T47D (cell line): Measurements from ENCODE around the gene RPL36AL.
"Not testable (repeated sequence)": the region's sequence is repeated elsewhere in the genome, so short reads cannot be mapped to it uniquely, and the experiment has no call there.

Experiments
- DNase-seq, 2 experiments: peaks; one replicate each; pipeline versions ENCODE4 v3.0.0 to v3.0.0-alpha.2; 2011 to 2012; ENCODE audit warnings: low read depth in 1 of 2, low spot score in 1 of 2
- JUND ChIP-seq: IDR thresholded peaks from 2 replicates; pipeline ENCODE4 v1.6.1; 2012; ENCODE audit warnings: low read depth
- in situ Hi-C: cut with HindIII; loops from 2 replicates; pipeline ENCODE4 v1.10.0; 2016; ENCODE audit warnings: low sequenced_read_pairs, low pct_unique_long_range_greater_than_20kb

The RPL36AL gene

DNA sequence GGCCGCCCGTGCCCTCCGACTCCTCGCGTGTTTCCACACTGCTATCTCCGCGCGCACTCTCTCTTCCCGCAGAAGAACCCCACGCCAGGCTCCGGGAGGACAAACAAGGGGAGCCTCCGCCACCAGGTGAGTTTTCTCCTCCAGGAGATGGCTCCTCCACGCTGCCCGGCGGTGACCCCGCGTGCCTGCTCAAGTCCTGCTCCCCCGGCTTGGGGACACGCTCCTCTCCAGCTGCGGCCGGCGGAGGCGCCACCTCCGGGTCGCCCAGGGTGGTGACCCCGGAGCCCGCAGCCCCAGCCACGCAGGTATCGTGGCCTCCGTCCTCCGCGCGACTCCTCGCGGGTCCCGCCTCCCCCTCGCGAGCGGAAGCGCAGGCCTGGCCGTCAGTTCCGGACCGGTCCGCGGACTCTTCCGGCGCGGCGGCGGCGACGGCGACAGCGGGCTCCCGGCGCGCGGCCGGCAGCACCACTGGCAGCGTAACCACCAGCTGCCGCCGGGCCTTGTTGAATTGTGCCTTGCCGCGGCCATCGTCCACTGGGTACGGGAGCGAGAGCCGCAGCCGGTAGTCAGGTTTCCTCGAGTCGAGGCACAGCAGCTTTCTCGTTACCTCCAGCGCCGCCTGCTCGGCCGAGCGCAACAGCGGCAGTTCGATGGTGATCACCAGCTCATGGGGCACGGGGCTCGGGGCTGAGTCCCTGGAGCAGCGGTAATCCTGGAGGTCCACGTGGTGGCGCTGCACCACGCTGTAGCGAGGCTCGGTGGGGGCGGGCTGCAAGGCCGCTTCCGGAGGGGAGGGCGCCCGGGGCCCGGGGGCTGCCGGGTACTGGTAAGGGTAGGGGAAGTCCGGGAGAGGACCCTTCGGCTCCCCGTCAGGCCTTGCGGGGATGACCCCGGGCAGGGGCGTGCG lies 13.5 kb upstream of the RPL36AL start:
- TF ChIP-seq JUND = no peak
- in situ Hi-C loops = no loop called here
- DNase-seq = peak; percentile 87 to 96

DNA sequence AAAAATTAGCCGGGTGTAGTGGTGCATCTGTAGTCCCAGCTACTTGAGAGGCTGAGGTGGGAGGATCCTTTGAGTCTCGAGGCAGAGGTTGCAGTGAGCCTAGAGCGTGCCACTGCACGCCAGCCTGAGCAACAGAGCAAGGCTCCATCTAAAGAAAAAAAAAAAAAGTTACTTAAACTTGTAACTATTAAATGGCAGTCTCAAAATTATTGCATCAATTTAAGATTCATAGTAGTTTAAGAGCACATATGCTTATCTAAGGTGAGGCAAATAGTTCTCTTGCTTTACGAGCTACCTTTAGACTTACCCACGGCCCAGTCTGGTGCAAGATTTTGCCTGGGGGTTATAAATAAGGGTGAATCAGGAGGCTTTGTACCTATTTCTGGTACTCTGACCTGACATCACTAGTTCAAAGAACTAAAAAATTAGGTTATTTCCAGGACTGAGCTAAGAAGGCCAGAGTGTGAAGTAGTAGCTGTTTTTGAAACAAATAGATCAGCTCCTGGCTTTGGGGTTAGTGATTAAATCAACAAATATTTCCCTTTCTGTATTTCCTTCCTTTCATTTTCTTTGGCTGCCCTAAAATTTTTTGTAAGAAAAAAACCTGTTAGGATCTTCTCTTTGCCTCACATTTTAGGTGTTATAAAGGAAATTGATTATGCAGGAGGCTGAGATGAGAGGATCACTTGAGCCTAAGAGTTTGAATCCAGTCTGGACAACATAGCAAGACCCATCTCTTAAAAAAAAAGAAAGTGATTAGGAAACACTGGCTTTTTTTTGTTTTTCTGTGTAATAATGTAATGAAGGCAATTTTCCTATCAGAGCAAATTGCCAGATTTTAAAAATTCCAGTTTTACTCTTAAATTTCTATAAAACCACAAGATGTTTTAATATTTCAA lies 3.8 kb upstream of the RPL36AL start:
- TF ChIP-seq JUND = no peak
- in situ Hi-C loops = no loop called here
- DNase-seq = no peak

DNA sequence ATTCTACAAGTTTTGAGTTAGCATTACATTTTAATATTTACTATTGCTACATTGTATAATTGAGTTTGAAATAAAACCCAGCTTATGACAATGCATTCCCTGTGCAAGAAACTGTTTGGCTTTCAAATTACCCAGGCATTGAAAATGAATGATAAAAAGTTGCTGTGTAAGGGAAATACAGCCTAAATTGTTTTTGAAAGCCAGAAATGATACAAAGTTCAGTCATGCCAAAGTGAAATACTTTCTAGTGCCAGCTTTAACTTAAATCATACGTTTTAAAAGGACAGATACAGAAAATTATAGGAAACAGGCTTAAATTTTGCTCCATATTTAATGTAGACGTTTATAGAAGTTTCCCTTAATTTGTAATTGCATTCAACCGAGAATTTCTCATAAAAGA lies 3.0 kb upstream of the RPL36AL start:
- in situ Hi-C loops = no loop called here
- no peak for DNase-seq
- no peak for TF ChIP-seq JUND

DNA sequence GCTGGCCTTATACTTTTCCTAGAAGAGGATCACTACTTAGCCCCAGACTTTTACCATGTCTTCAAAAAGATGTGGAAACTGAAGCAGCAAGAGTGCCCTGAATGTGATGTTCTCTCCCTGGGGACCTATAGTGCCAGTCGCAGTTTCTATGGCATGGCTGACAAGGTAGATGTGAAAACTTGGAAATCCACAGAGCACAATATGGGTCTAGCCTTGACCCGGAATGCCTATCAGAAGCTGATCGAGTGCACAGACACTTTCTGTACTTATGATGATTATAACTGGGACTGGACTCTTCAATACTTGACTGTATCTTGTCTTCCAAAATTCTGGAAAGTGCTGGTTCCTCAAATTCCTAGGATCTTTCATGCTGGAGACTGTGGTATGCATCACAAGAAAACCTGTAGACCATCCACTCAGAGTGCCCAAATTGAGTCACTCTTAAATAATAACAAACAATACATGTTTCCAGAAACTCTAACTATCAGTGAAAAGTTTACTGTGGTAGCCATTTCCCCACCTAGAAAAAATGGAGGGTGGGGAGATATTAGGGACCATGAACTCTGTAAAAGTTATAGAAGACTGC lies 1.7 kb upstream of the RPL36AL start:
- TF ChIP-seq JUND = no peak
- in situ Hi-C loops = no loop called here
- DNase-seq = no peak

DNA sequence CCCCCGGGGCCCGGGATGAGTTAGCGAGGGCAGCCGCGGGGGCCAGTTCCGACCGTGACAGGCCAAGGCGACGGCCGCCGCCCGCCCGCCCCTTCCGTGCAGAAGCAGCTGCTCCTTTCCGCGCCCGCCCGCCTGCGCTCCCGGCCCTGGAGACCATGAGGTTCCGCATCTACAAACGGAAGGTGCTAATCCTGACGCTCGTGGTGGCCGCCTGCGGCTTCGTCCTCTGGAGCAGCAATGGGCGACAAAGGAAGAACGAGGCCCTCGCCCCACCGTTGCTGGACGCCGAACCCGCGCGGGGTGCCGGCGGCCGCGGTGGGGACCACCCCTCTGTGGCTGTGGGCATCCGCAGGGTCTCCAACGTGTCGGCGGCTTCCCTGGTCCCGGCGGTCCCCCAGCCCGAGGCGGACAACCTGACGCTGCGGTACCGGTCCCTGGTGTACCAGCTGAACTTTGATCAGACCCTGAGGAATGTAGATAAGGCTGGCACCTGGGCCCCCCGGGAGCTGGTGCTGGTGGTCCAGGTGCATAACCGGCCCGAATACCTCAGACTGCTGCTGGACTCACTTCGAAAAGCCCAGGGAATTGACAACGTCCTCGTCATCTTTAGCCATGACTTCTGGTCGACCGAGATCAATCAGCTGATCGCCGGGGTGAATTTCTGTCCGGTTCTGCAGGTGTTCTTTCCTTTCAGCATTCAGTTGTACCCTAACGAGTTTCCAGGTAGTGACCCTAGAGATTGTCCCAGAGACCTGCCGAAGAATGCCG lies 872 bp upstream of the RPL36AL start:
- DNase-seq = peak in 1 of 2 experiments; percentile 60
- TF ChIP-seq JUND = no peak
- in situ Hi-C loops = no loop called here

DNA sequence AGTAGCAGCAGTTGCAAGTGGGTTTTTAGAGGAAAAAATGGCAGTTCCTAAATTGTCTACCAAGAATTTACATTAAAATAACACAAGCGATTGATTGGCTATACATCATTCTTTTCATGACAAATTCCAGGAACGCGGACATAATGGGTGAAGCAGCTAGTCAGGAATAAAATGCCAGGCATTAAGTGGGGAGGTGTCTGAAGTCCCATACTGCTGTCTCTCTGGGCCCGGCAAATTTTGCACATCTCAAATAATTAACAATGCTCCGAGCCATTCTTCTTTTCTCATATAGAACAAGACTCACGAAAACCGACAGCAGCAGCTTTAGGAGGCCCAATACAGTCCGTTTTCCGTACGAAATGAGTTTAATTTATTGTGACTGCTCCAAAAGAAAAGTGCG lies 696 bp downstream of the RPL36AL start:
- DNase-seq = no peak
- in situ Hi-C loops = no loop called here
- TF ChIP-seq JUND = no peak

DNA sequence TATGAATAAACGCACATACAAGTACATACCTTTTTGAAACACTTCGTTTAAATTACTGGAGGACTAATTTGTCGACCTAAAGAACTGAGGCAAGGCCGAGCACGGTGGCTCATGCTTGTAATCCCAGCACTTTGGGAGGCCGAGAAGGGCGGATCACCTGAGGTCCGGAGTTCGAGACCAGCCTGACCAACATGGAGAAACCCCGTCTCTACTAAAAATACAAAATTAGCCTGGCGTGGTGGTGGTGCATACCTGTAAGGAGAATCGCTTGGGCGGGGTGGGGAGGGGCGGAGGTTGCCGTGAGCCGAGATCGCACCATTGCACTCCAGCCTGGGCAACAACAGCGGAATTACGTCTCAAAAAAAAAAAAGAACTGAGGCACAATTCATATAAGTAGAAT lies 1.2 kb downstream of the RPL36AL start:
- in situ Hi-C loops, DNase-seq: not testable (repeated sequence)

DNA sequence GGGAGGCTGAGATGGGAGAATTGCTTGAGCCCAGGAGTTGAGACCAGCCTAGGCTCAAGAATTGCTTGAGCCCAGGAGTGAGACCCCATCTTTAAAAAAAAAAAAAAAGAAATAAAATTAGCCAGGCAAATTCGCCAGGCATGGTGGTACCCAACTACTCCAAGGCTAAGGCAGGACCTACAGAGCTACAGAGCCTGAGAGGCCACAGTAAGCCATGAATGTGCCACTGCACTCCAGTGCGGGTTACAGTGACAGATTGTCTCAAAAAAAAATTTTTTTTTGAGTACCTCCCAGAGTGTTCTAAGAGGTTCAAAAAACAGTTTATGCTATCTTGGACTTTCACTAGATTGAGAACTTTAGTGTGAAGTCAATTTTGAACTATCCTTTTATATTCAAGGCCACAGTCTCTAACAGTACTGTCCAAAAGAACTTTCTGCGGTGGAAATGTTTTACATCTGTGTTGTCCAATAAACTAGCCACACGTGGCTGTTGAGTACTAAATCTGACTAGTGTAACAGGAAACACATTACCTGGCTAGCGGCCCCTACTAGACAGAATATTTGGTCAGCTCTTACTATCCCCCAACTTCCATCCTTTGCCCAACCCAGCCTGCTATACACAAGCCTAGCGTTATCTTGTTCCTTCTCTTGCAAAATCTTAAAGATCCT lies 2.4 kb downstream of the RPL36AL start:
- TF ChIP-seq JUND = no peak
- in situ Hi-C loops = no loop called here
- DNase-seq = no peak

DNA sequence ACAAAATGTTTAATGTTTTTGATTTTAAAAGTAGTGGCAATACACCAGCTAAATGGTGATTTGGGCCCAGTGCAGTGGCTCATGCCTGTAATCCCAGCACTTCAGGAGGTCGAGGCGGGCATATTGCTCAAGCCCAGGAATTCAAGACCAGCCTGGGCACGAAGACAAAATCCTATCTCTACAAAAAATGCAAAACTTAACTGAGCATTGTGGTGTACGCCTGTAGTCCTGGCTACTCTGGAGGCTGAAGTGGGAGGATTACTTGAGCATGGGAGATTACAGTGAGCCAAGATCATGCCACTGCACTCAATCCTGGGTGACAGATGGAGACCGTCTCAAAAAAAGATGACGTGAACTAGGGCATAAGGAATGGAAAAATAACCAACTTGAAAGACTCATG lies 4.7 kb downstream of the RPL36AL start:
- no peak for TF ChIP-seq JUND
- DNase-seq = no peak
- in situ Hi-C loops = no loop called here

DNA sequence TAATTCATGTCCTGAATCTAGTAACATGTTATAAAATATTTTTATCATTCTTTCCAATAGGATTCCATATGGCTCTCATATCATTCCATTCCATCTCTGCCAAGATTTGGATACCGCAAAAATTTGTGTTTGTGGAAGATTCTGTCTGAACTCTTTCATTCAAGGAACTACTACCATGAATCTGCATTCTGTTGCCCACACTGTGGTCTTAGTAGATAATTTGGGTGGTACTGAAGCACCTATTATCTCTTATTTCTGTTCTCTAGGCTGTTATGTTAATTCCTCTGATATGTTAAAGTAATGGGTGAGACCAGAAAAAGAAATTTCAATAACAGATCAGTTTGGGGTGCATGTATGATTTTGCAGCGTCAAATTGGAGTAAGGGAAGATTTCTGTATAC lies 6.2 kb downstream of the RPL36AL start:
- no peak for DNase-seq
- TF ChIP-seq JUND = no peak
- in situ Hi-C loops = no loop called here

DNA sequence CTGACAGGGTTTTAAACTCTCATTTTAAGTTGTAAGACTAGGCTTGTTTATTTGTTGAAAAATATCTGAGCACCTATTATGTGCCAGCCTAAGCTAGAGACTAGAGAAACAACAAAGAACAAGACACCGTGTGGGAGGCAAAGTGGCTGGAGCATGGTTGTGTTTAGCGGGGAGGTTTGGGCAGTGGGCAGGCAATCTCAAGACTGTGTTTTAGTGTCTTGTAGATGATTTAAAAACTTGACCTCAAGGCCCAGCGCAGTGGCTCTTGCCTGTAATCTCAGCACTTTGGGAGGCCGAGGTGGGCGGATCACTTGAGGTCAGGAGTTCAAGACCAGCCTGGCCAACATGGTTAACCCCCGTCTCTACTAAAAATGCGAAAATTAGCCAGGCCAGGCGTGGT lies 7.8 kb downstream of the RPL36AL start:
- in situ Hi-C loops = no loop called here
- DNase-seq = no peak
- TF ChIP-seq JUND = no peak

DNA sequence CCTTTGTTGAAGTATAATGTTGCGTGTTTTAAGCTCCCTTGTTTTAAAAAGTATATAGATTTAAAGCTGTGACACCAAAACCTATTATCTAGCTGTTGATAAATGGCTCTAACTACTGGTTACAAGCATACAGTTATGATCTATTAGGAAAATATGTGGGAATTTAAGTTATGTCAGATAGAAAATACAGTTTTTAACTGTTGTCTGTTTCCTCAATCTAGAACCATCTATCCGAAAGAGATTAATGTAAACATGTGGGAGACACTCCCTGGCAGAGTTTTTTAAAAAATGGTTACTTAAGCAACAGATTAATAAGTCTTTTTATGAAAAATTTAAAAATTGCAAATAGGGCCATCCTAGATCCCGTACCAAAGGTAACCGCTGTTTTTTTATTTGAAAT lies 8.2 kb downstream of the RPL36AL start:
- in situ Hi-C loops = no loop called here
- TF ChIP-seq JUND = no peak
- no peak for DNase-seq
